Mucosa of rectum (tissue), 2 donors: ENCODE measurements around the gene OPHN1.
"Not testable (repeated sequence)": the region's sequence is repeated elsewhere in the genome, so short reads cannot be mapped to it uniquely, and the experiment has no call there.

ENCODE experiments used
- H3K27ac ChIP-seq, 2 donors: one replicate each; pipeline ENCODE4 v1.7.0; 2013; ENCODE audit warnings: inconsistent platforms in 2 of 2, low read depth in 2 of 2, low read length in 2 of 2
- H3K27me3 ChIP-seq, 2 donors: one replicate each; pipeline ENCODE4 v1.7.0; 2013; ENCODE audit warnings: low read length in 2 of 2; ENCODE audit not compliant: control insufficient read depth in 2 of 2, insufficient read depth in 2 of 2
- H3K36me3 ChIP-seq, 2 donors: one replicate each; pipeline ENCODE4 v1.7.0; 2013; ENCODE audit warnings: low read length in 2 of 2; ENCODE audit not compliant: control insufficient read depth in 2 of 2, insufficient read depth in 2 of 2
- H3K4me1 ChIP-seq, 2 donors: one replicate each; pipeline ENCODE4 v1.7.0; 2013; ENCODE audit warnings: low read length in 2 of 2, mild to moderate bottlenecking in 1 of 2; ENCODE audit not compliant: control insufficient read depth in 2 of 2, insufficient read depth in 2 of 2
- H3K4me3 ChIP-seq, 2 donors: one replicate each; pipeline ENCODE4 v1.7.0; 2013; ENCODE audit warnings: low read length in 2 of 2
- H3K9ac ChIP-seq, 2 donors: one replicate each; pipeline ENCODE4 v1.7.0; 2013; ENCODE audit warnings: low read length in 2 of 2, low read depth in 1 of 2, mild to moderate bottlenecking in 1 of 2
- H3K9me3 ChIP-seq, 2 donors: one replicate each; pipeline ENCODE4 v1.7.0; 2013; ENCODE audit warnings: low read length in 2 of 2; ENCODE audit not compliant: control insufficient read depth in 2 of 2
- donor health status: healthy.
- donor health status: Normal muscosa, but diverticular disease.

Gene OPHN1

DNA sequence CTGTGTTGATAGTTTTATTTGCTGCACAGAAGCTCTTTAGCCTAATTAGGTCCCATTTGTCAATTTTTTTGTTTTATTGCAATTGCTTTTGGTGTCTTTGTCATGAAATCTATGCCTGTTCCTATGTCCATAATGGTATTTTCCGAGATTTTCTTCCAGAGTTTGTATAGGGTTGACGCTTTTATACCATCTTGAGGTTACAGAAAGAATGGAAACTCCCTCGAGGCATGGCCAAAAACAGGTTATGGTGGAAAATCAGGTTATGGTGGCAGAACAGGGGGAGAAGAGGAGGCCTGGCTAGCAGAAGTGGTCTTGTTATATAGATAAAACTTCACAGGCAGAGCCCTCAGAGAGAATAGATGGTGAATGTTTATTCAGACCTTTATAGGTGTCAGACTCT, 21.6 kb downstream of the OPHN1 start:
- Histone ChIP-seq H3K9ac (no peak overlapping the region), H3K9me3 (no peaks in the 10 kb centered on the region), H3K4me3 (no peak overlapping the region), H3K36me3 (no peaks in the 10 kb centered on the region), H3K27me3 (no peaks in the 10 kb centered on the region), H3K4me1 (no peaks in the 10 kb centered on the region), H3K27ac (no peak overlapping the region)

DNA sequence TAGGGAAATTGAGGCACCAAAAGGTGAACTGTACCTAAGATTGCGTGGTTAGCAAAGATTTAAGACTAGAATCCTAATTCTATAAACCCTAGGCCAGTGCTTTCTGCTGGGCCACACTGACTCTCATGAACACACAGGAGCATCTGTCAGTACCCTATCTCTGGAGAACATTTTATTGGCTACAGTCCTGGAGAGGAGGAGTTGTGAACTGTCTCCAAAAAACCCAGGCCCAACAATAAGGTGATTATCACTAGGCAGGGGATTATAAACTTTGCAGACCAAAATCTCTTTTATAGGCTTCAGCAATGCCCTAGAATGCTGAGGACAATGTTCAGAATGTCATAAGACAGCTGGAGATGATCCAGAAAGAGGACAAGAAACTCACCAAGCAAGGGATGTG, 24.1 kb downstream of the OPHN1 start:
- Histone ChIP-seq H3K4me3 (no peak overlapping the region), H3K27me3 (no peaks in the 10 kb centered on the region), H3K9ac (no peak overlapping the region), H3K9me3 (no peaks in the 10 kb centered on the region), H3K36me3 (no peaks in the 10 kb centered on the region), H3K27ac (no peak overlapping the region), H3K4me1 (no peaks in the 10 kb centered on the region)

GRCh38 chrX:68403522-68403921, 29.8 kb downstream of the OPHN1 start:
- H3K36me3 ChIP-seq = no peaks in the 10 kb centered on the region
- no peaks in the 10 kb centered on the region for H3K9me3 ChIP-seq
- no peak overlapping the region for H3K4me3 ChIP-seq
- no peak overlapping the region for H3K27ac ChIP-seq
- no peak overlapping the region for H3K9ac ChIP-seq
- peaks cover 0 to 2% of the 10 kb centered on the region in 2 donors for H3K27me3 ChIP-seq
- no peaks in the 10 kb centered on the region for H3K4me1 ChIP-seq

- H3K4me3 ChIP-seq = no peak overlapping the region
- H3K9me3 ChIP-seq = no peaks in the 10 kb centered on the region
- H3K36me3 ChIP-seq = no peaks in the 10 kb centered on the region
- H3K9ac ChIP-seq = no peak overlapping the region
- peaks cover 0 to 2% of the 10 kb centered on the region in 2 donors for H3K27me3 ChIP-seq
- H3K4me1 ChIP-seq = no peaks in the 10 kb centered on the region
- no peak overlapping the region for H3K27ac ChIP-seq
Measured at GRCh38 chrX:68403038-68403437, 30.3 kb downstream of the OPHN1 start.

- Histone ChIP-seq H3K4me1 (no peaks in the 10 kb centered on the region), H3K9me3 (no peaks in the 10 kb centered on the region), H3K9ac (no peak overlapping the region), H3K27me3 (peaks cover 0 to 2% of the 10 kb centered on the region in 2 donors), H3K4me3 (no peak overlapping the region), H3K36me3 (no peaks in the 10 kb centered on the region), H3K27ac (no peak overlapping the region)
Measured at GRCh38 chrX:68402094-68402493, 31.2 kb downstream of the OPHN1 start.

DNA sequence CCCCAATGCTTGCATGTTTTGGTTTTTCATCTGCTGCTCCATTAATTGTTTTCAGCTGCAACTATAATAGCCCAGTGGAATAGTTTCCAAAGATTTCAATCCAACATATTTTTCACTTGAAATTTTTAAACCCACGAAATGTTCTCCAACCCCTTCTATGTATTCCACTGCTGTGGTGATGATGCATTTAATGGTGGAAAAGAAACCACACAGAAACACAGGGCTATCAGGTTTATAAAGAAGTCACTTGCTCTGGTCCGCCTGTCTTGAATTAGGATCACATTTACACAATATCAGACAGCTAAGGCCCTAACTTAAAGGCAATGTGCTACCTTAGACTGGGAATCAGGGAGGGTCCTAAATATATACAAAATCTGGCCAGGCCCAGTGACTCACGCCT, 35.0 kb downstream of the OPHN1 start:
- Histone ChIP-seq H3K9ac (no peak overlapping the region), H3K4me3 (no peak overlapping the region), H3K27me3 (peaks cover 0 to 2% of the 10 kb centered on the region in 2 donors), H3K4me1 (no peaks in the 10 kb centered on the region), H3K9me3 (no peaks in the 10 kb centered on the region), H3K36me3 (no peaks in the 10 kb centered on the region), H3K27ac (no peak overlapping the region)

DNA sequence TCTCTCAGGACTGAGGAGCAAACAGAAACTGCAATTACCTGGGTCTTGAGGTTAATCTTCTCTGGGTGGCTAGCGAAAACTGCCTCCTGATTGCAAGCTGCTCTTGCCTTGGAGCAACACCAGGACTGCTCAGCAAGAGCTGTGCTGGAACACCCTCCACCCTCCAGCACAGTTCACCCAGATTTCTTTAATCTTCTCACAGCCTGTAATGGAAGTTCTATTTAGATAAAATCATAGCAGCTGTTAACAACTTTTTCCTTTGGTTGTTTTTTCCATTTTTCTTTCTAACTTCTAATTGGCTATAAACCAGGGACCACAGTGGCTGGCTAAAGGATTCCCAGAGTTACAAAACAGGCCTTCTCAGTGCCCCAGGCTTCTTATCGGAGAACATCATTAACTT, 36.3 kb downstream of the OPHN1 start:
- H3K36me3 ChIP-seq = no peaks in the 10 kb centered on the region
- H3K4me1 ChIP-seq = no peaks in the 10 kb centered on the region
- H3K9me3 ChIP-seq = no peaks in the 10 kb centered on the region
- H3K27ac ChIP-seq = no peak overlapping the region
- H3K9ac ChIP-seq = no peak overlapping the region
- peaks cover 0 to 2% of the 10 kb centered on the region in 2 donors for H3K27me3 ChIP-seq
- H3K4me3 ChIP-seq = no peak overlapping the region

GRCh38 chrX:68389419-68389960, 43.8 kb downstream of the OPHN1 start:
- not testable (repeated sequence) for H3K9me3 ChIP-seq, H3K4me3 ChIP-seq, H3K9ac ChIP-seq, H3K4me1 ChIP-seq, H3K27ac ChIP-seq, H3K36me3 ChIP-seq, H3K27me3 ChIP-seq

GRCh38 chrX:68387776-68388175, 45.5 kb downstream of the OPHN1 start:
- no peaks in the 10 kb centered on the region for H3K36me3 ChIP-seq
- no peak overlapping the region for H3K4me3 ChIP-seq
- H3K4me1 ChIP-seq = no peaks in the 10 kb centered on the region
- H3K9me3 ChIP-seq = no peaks in the 10 kb centered on the region
- H3K27me3 ChIP-seq = peaks cover 0 to 2% of the 10 kb centered on the region in 2 donors
- no peak overlapping the region for H3K27ac ChIP-seq
- H3K9ac ChIP-seq = no peak overlapping the region

- Histone ChIP-seq H3K36me3 (no peaks in the 10 kb centered on the region), H3K27me3 (peaks cover 0 to 2% of the 10 kb centered on the region in 2 donors), H3K4me1 (no peaks in the 10 kb centered on the region), H3K9ac (no peak overlapping the region), H3K4me3 (no peak overlapping the region), H3K9me3 (no peaks in the 10 kb centered on the region), H3K27ac (no peak overlapping the region)
Measured at GRCh38 chrX:68383540-68383939, 49.8 kb downstream of the OPHN1 start.

DNA sequence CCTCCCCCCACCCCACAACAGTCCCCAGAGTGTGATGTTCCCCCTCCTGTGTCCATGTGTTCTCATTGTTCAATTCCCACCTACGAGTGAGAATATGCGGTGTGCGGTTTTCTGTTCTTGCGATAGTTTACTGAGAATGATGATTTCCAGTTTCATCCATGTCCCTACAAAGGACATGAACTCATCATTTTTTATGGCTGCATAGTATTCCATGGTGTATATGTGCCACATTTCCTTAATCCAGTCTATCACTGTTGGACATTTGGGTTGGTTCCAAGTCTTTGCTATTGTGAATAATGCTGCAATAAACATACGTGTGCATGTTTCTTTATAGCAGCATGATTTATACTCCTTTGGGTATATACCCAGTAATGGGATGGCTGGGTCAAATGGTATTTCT, 55.7 kb downstream of the OPHN1 start:
- H3K9ac ChIP-seq, H3K36me3 ChIP-seq, H3K27ac ChIP-seq, H3K27me3 ChIP-seq, H3K9me3 ChIP-seq, H3K4me1 ChIP-seq, H3K4me3 ChIP-seq: not testable (repeated sequence)
